GM23338 (cell line): Measurements from ENCODE around the gene TRIM68.

Source experiments
- CTCF ChIP-seq, 2 experiments: fragments of 200-600 bp in 1 of 2; sonication (generic) in 1 of 2; conservative IDR thresholded peaks; 2 replicates each; pipeline versions ENCODE4 v1.5.1 to v1.6.1; 2016 to 2017; ENCODE audit warnings: antibody characterized with exemption in 2 of 2, low read depth in 2 of 2, mild to moderate bottlenecking in 2 of 2, moderate library complexity in 1 of 2
- POLR2AphosphoS5 ChIP-seq: IDR thresholded peaks from 2 replicates; pipeline ENCODE4 v1.6.1; 2016; ENCODE audit warnings: antibody characterized with exemption, low read depth
- REST ChIP-seq: IDR thresholded peaks from one replicate; pipeline ENCODE4 v1.6.1; 2018; ENCODE audit warnings: antibody characterized with exemption; ENCODE audit not compliant: unreplicated experiment

GRCh38 chr11:4647766-4648165, 39.7 kb upstream of the TRIM68 start:
- no peak for TF ChIP-seq CTCF (conservative IDR thresholded peaks at IDR 0.05; ENCODE audit: low read depth in 2 of 2)
- TF ChIP-seq POLR2AphosphoS5: no peak
- TF ChIP-seq REST: no peak
